Measurements from ENCODE around the gene LGALS16. TPM values are rescaled to one million over a fixed set of nuclear protein-coding genes. Genes with fewer than 3 reads are reported as not detected.
"Not testable (repeated sequence)": the region's sequence is repeated elsewhere in the genome, so short reads cannot be mapped to it uniquely, and the experiment has no call there.

Gene LGALS16
- polyA plus RNA-seq, 10 donors: not detected

- peak; percentile 16 to 47 (median 21) for DNase-seq
Measured at GRCh38 chr19:39677961-39678889, 22.5 kb downstream of the LGALS16 start.

- DNase-seq: peak; percentile 19 to 45 (median 43)
Measured at GRCh38 chr19:39679056-39679790, 23.5 kb downstream of the LGALS16 start.

- DNase-seq: no peak
Measured at GRCh38 chr19:39679791-39680168, 24.1 kb downstream of the LGALS16 start.

GRCh38 chr19:39680593-39680992 lies 24.9 kb downstream of the LGALS16 start:
- no peak for DNase-seq

DNA sequence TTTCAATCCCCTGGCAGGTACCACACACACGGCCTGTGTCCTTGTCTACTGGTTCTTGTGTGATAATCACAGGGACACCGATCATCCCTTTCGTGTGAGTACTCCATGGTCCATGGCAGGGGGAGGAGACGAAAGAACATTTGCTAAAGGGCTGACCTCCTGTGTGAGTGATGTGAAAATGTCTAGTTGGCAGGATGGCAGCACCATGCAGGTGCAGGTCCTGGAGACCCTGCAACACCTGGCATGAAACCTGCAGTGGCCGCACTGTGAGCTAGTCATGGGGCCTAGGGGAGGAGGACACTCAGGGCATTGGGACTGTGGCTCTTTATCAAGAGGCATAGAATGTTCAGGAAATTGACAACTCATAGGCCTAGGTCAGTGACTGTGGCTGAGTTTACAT lies 25.7 kb downstream of the LGALS16 start:
- DNase-seq: no peak

- no peak for DNase-seq
Measured at GRCh38 chr19:39684267-39684666, 28.6 kb downstream of the LGALS16 start.

GRCh38 chr19:39686739-39687138 lies 31.0 kb downstream of the LGALS16 start:
- no peak for DNase-seq

GRCh38 chr19:39688637-39689036 lies 32.9 kb downstream of the LGALS16 start:
- DNase-seq: not testable (repeated sequence)

DNA sequence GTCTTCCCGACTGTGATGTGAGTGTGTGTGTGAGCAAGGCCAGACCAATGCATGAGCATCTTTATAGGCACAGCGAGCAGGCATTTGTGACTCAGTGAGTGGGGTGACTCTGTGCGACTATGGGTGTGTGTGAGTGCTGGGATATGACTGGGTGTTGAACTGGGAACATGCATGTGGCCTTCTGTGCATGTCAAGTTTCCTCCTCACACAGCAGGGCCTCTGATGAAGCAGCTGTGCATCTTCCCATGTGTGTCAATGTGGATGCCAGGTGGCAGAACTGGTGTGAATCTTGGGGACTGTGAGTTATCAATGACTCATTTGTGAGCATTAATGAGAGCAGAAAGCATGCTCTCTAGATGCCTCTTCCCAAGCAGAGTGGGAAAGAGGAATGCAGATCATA lies 36.5 kb downstream of the LGALS16 start:
- no peak for DNase-seq

DNA sequence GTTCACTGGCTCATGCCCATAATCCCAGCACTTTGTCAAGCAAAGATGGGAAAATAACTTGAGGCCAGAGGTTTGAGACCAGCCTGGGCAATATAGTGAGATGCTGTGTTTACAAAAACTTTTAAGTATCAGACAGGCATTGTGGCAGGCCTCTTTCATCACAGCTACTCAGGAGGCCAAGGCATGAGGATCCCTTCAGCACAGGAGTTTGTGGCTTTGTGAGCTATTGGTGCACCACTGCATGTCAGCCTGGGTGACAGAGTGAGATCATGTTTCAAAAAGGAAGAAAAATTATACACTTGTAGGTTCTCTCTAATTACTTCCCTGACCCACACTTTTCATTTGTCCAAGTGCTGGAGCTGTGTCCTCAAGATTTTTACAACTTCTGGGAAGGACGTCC lies 37.1 kb downstream of the LGALS16 start:
- DNase-seq: no peak

DNA sequence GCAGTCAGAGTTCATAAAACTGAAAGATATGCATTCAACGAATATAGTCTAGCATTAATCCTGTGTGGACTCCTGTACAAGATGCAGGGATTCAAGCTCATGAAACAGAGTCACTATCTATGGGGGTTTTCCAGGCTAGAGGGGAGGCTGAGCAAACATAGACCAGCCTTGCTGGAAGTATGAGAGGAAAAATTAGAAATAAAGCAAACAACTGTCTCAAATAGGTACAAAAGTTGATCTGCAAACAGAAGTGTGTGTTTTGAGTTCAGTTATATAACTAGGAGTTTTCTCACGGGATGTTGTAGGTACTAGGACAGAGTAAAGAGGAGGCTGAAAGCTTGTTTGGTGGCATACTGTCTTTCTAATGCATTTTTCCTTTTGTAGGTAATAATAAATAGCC lies 40.0 kb downstream of the LGALS16 start:
- DNase-seq: no peak

DNA sequence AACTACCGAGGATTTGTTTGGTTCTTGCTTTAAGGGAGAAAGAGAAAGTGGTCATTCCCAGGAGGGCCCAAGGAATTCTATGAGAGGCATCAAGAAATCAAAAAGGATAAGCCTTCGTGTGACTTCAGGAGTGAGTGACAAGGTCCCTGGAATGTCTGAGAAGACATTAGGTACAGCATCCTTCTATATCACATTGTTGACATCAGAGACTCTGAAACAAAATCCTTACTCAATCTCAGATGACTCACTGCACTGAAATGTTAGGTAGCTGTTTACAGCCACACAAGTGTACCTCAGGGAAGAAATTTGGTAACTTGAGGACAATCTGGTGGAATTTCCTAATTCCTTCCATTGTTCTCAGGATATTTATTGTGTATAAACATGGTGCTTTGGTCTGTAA lies 40.7 kb downstream of the LGALS16 start:
- DNase-seq: no peak

DNA sequence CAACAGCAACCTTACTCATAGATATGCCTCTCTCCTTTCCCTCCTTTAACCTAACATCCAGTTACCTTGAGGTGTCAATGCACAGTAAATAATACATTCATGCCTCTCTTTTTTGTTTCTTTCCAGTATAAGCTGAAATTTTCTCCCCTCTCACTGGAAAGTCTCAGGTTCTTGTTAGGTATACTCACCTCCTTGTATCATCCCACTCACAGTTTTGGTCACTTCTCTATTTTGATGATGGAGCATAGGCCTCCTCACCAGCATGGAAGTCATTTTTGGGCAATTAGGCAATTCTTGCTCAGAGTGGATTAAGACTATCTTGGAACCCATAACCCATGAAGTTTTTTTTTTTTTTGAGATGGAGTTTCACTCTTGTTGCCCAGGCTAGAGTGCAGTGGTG lies 42.8 kb downstream of the LGALS16 start:
- DNase-seq: no peak

DNA sequence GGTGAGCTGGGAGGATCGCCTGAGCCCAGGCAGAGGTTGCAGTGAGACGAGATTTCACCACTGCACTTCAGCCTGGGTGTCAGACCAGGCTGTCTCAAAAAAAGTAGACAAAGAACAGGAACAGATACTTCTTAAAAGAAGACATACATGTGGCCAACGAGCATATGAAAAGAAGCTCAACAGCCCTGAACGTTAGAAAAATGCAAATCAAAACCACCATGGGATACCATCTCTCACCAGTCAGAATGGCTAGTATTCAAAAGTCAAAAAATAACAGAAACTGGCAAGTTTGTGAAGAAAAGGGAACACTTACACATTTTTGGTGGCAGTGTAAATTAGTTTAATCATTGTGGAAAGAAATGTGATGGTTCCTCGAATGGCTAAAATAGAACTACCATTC lies 45.6 kb downstream of the LGALS16 start:
- no peak for DNase-seq

DNA sequence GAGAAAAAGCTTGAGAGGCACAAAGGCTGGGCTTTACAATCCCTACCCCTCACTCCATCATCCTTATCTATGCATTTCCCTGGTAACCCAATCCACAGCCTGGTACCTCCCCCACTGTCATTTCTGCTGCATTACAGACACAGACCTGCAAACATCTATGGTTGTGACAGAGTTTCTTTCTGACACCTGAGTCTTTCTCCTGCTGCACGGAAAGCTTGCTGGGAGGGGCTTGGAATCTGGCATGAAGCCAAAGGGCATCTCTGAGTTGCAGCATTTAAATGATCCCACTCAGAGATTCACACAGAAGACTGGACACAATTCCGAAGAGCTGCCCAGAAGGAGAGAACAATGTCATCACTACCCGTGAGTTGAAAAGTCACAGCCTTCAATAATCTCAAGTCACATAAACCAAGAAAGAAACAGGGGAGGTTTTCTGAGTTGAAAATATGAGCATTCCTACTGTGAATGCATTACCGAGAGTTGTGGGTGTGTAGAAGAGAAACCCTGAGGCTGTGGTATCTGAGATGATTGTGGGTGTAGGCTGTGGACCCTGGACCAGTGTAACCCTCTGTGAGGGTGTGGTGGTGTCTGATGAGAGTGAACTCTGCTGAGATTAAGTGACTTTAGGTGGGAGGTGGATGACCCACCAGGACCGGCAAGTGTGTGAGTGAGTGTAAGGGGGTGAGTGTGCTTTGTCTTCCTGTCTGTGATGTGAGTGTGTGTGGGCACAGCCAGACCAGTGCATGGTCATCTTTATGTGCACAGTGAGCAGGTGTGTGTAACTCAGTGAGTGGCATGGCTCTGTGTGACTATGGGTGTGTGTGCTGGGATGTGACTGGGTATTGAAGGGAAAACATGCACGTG lies 48.7 kb downstream of the LGALS16 start, which contains the start of gene LGALS14:
LGALS14 (plus strand) TSS at position 301 of the 864 bp plus-strand sequence; CDS start at position 349, 48 bp downstream.
- no peak for DNase-seq

DNA sequence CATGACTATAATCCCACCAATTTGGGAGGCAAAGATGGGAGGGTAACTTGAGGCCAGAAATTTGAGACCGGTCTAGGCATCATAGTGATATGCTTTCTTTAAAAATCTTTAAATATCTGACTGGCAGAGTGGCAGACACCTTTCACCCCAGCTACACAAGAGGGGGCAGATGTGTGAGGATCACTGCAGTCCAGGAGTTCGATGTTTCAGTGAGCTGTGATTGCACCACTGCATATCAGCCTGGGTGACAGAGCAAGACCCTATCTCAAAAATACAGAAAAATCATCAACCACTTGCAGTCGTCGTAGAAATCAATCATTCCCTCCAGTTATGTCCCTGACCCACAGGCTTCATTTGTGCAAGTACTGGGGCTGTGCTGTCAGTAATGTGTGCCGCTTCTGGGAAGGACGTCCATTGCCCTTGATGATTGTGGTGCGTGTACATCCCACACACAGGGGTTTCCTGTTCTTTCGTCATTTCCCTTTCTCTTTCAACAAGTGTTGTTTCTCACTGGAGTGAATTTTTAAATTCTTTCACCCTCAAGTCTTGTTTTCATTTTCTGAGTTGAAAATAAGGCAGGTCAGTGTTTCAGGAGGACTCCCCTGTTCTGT lies 50.0 kb downstream of the LGALS16 start:
- DNase-seq: no peak

DNA sequence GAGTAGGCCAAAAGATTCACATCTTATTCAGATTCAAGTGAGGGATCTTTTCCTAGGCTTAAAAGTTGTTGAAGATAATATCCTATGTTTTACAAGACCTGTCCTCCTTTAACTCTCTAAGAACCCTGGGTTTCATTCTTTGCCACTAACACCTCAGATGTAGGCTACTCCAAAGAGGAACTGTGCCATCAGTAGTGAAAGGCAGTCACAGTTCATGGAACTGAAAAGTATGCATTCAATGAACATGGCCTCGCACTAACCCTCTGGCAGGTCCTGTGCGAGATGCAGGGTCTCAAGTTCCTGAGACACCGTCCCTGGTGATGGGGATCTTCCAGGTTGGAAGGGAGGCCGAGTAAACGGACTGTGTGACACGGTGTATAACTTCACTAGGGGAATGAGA lies 52.9 kb downstream of the LGALS16 start:
- no peak for DNase-seq

DNA sequence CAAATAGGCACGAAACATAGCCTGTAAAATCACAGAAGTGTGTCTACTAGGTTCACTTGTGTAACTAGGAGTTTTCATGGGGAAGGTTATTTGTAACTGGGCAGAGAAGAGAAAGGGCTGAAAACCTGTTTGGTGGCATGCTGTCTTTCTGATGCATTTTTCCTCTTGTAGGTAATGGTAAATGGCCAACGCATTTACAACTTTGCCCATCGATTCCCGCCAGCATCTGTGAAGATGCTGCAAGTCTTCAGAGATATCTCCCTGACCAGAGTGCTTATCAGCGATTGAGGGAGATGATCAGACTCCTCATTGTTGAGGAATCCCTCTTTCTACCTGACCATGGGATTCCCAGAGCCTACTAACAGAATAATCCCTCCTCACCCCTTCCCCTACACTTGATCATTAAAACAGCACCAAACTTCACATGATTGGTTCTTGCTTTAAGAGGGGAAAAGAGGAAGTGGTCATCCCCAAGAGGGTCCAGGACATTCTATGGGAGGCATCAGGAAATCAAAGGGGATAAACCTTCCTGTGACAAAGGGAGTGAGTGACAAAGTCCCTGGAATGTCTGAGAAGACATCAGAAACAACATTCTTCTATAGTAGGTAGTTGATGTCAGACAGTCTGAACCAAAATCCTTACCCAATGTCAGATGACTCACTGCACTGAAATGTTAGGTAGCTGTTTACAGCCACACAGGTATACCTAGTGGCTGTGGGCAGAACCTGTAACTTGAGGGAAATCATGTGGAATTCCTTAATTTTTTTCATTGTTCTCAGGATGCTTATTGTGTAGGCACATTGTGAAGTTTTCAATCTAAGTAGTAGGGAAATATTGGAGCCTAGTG lies 53.5 kb downstream of the LGALS16 start:
- no peak for DNase-seq
